GM19351 (cell line): ENCODE data around the gene DEAF1.

Experiments
- ATAC-seq: cut with Tn5 transposase; IDR thresholded peaks from one replicate; pipeline ENCODE4 v1.9.1; 2021; ENCODE audit warnings: mild to moderate bottlenecking, moderate library complexity; ENCODE audit not compliant: unreplicated experiment

The DEAF1 gene

DNA sequence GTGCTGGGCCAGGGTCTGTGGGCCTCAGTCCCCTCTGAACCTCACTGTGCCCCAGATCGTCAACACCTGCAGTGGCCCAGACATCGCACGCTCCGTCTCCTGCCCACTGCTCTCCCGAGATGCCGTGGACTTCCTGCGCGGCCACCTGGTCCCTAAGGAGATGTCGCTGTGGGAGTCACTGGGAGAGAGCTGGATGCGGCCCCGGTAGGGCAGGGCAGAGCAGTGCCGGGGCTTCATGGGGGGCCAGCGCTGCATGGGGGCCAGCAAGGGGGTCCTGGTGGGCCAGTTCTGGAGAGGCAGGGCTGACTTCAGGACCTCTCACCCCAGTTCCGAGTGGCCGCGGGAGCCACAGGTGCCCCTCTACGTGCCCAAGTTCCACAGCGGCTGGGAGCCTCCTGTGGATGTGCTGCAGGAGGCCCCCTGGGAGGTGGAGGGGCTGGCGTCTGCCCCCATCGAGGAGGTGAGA, 27.4 kb upstream of the DEAF1 start:
- no peak for ATAC-seq

DNA sequence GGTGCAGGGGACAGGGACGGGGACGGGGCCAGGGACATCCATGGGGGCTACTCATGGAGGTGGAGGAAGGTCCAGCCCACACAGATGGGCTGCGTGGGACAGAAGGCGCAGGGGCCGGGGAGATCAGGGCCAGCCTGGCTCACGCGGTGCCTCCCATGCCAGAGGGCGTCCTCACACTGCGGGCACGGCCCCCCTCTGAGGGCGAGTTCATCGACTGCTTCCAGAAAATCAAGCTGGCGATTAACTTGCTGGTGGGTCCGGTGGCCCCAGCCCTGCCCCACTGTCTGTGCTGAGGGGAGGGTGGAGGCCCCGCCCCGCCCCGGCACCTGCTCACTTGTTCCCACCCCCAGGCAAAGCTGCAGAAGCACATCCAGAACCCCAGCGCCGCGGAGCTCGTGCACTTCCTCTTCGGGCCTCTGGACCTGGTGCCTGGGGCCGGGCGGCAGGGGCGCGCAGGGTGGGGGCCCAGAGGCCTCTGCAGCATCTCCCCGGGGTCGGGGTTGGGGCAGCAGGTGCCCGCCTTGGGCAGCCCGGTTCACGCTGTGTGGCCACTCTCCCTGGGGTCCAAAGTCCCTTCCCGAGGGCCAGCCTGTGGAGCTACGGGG, 26.8 kb upstream of the DEAF1 start:
- ATAC-seq, result no peak

- no peak for ATAC-seq
Measured at GRCh38 chr11:721247-721740, 26.3 kb upstream of the DEAF1 start.

- ATAC-seq, result no peak
Measured at GRCh38 chr11:720642-721246, 25.7 kb upstream of the DEAF1 start.

DNA sequence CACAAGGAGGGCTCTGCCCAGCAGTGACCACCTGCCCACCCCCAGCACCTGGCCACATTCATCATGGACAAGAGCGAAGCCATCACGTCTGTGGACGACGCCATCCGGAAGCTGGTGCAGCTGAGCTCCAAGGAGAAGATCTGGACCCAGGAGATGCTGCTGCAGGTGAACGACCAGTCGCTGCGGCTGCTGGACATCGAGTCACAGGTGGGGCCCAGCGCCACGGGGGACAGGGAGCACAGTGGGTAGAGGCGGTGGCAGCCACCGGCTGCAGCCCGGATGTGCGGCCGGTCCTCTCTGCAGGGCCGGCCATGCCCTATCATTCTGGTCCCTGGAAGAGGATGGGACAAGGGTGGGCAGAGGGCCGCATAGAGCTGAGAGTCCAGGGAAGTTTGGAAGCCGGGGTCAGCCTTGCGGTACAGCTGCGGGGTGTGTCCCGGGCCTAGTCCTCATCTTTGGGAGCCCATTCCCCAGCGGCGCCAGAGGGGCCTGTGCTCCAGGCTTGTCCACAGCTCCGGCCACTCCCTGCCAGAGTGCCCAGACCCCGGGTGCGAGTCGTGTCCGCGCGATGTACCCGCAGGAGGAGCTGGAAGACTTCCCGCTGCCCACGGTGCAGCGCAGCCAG, 25.1 kb upstream of the DEAF1 start:
- no peak for ATAC-seq

GRCh38 chr11:719214-720016, 24.4 kb upstream of the DEAF1 start:
- no peak for ATAC-seq

GRCh38 chr11:714436-714835, 19.4 kb upstream of the DEAF1 start:
- ATAC-seq, result no peak

- no peak for ATAC-seq
Measured at GRCh38 chr11:709109-709997, 14.3 kb upstream of the DEAF1 start.

DNA sequence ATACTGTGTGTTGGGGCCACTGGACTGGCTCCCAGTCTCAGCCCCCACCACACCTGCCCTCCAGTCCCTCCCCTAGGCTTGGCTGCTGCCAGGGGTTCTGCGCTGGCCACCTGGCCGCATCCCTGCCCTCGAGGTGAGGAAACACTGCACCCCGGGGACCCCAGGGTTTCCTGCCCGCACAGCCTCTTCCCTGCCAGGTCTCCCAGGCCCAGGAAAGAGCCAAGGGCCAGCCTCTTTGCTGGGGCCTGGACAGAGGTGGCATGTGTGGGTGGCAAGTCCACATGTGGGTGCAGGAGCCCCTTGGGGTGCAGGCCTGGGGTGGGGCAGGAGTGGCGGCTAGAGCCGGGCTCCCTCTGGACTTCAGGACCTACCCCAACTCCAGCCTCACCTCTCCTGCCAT, 13.5 kb upstream of the DEAF1 start:
- no peak for ATAC-seq

- no peak for ATAC-seq
Measured at GRCh38 chr11:707817-708420, 12.9 kb upstream of the DEAF1 start.

DNA sequence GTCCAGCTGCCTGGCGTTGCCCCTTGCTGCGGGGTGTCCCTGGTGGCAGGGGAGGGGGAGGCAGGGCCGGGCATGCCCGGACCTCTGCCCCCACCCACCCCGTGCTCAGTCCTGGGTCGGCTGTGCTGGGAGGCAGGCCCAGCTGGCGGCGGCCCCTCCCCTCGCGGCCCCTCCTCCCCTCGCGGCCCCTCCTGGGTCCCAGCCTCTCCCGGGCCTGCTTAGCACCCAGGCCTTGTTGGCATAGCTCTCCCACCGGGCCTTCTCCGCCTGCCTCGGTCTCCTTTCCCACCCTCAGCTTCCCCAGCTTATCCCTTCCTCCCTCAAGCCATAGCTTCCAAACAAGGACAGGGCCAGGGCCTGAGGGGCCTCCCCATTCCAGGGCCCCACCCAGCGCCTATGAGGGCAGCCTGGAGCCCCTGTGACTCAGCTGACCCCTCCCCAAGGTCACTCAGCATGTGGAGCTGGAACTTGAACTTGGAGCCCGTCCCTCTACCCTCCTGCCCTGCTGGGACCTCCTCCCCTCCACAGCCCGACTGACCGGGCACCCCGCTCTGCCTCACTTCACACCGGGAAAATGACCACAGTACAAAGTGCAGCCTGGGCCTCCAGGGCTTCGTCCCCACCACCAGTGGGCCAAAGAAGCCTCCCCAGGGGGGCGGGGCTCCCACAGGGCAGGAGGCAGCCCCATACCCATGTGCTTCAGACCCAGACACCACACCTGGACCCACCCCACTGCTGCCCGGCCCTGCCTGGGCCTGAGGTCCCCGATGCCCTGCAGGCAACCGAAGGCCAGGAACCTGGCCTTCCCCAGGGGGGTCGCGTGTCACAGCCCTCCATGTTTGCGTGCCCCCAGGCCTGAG, 12.2 kb upstream of the DEAF1 start:
- ATAC-seq, result no peak

DNA sequence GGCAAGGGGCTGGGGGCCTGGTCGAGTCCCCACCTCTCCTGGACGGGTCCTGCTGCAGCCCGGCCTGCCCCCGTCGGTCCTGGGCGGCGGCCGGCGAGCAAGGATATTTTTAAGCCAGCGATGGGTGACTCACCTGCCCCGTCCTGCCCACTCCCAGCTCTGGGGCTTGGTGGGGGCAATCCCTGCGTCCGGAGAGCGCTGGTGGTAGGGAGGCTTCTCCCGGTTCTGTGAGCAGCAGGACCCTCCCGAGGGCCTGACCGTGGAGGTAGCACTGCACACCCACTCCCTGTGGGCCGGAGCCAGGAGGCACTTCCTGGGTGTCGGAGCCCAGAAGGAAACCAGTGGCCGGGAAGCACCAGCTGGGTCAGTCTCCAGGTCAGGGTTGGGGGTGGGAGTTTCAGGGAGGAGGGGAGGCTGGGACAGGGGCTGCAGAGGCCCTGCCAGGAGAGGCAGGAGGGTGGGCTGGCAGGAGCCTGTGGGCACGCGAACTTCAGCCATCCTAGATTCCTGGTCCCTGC, 11.5 kb upstream of the DEAF1 start:
- ATAC-seq, result no peak

DNA sequence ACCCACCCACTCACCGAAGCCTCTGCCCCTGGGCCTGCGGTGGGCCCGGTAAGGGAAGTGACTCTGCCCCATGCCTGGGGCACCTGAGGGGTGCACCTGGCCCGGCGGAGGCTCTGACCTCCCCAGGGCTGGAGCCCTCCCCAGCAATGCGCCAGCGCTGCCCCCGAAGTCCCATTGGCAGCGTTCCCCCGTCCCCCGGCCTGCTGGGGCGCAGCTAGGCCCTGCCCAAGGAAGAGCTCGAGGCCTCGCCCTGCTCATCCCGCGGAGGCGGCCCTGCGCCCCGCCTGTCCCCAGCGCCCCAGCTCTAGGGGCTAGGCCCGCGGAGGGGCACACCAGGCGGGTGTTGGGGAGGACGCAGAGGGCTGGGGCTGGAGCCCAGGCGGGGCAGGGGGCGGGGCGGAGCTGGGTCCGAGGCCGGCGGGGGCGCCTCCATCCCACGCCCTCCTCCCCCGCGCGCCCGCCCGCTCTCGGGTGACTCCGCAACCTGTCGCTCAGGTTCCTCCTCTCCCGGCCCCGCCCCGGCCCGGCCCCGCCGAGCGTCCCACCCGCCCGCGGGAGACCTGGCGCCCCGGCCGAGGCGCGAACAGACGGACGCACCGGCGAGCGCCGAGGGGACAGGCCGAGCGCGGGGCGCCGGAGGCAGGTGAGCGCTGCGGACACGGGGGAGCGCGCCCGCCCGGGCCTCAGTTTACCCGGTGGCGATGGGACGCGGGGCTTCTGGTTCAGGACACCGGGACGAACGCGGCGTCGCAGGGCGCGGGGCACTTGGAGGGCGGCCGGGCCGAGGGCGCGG, 10.8 kb upstream of the DEAF1 start, which contains the start of gene EPS8L2:
Gene EPS8L2 (plus strand): TSS at position 586 of the 793 bp plus-strand sequence. CDS start 3,177 bp downstream, outside the sequence.
- no peak for ATAC-seq

DNA sequence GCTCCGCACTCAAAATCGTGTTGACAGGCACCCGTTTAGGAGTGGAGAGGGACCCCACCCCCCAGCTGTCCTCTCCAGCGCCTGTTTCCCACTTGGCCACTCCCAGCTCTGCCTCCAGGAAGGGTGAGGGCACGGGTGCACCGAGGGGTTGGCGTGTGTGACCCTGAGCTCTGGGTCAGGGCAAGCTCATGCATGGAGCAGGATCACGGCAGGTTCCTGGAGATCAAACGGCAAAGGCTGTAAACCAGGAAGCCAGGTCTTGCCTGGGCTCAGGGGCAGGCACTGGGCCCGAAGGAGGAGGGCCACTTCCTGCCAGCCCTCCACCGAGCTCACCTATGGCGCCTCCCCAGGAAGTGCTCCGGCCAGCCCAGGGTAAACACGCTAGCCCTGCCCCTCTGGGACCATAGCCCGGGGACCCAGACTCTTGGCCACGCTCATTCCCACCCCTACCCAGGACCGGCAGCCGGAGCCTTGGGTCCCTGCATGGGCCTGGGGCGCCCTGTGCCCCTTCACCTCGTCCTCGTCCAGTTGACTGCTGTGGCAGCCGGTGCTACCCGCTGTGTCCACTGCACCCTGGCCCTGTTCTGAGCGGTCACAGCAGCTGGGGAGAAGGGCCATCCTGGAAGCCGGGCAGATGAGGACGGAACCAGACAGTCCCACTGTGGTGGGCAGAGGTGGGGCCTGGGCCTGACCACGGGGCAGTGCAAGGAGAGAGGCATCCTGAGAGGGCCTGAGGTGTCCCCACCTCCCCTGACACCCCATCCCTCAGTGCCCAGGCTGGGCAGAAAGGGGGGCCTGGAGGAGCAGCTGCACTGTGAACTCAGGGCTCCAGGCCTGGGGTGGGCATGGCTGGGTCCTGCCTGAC, 10.0 kb upstream of the DEAF1 start:
- no peak for ATAC-seq

DNA sequence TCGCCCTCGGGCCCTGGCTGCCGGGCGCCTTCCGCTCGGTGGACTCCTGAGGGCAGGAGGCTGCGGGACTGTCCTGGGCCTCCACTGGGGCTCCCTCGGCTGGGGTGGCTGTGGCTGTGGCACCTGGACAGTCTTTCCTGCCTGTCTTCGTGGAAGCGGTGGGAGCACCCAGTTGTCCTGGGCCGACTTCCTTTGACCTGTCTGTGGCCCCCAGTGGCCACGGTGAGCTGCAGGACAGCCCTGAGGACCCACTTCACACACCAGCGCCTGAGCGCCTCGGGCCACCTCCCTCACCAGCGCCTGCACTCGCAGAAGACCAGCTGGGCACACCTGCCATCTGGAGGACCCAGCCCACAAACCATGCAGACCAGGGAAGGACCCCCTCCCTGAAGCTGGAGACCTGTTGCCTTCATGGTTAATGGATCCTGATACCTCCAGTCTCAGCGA, 9.2 kb upstream of the DEAF1 start:
- ATAC-seq, result no peak

DNA sequence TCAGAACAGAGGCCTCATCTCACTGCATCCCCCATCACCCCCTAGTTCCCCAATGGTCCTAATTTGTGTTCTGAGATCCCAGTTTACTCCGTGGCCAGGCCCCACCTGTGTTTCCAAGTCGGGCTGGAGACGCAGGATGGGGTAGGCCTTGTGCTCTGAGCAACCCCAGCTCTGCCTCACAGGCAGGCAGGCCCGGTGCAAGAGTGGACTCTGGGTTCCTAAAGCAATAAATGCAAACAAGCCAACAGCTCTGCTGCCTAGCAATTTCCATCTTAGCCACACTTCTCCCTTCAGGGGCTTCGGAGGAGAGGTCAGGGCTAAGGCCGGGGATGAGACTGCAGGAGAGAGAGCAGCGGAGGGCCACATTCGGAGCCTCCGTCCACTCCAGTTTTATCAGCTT, 8.5 kb upstream of the DEAF1 start:
- ATAC-seq, result no peak
